Measurements from ENCODE around the gene TRIOBP. TPM values are rescaled to one million over a fixed set of nuclear protein-coding genes. Genes with fewer than 3 reads are reported as not detected.
A peak's percentile ranks its signal among the peaks of the same experiment; 100 is the strongest.

The TRIOBP gene, protein sequence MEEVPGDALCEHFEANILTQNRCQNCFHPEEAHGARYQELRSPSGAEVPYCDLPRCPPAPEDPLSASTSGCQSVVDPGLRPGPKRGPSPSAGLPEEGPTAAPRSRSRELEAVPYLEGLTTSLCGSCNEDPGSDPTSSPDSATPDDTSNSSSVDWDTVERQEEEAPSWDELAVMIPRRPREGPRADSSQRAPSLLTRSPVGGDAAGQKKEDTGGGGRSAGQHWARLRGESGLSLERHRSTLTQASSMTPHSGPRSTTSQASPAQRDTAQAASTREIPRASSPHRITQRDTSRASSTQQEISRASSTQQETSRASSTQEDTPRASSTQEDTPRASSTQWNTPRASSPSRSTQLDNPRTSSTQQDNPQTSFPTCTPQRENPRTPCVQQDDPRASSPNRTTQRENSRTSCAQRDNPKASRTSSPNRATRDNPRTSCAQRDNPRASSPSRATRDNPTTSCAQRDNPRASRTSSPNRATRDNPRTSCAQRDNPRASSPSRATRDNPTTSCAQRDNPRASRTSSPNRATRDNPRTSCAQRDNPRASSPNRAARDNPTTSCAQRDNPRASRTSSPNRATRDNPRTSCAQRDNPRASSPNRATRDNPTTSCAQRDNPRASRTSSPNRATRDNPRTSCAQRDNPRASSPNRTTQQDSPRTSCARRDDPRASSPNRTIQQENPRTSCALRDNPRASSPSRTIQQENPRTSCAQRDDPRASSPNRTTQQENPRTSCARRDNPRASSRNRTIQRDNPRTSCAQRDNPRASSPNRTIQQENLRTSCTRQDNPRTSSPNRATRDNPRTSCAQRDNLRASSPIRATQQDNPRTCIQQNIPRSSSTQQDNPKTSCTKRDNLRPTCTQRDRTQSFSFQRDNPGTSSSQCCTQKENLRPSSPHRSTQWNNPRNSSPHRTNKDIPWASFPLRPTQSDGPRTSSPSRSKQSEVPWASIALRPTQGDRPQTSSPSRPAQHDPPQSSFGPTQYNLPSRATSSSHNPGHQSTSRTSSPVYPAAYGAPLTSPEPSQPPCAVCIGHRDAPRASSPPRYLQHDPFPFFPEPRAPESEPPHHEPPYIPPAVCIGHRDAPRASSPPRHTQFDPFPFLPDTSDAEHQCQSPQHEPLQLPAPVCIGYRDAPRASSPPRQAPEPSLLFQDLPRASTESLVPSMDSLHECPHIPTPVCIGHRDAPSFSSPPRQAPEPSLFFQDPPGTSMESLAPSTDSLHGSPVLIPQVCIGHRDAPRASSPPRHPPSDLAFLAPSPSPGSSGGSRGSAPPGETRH (N-terminal part only)
- 10 to 100 TPM; 45.3 to 86.4 (median 65.1) TPM for total RNA-seq

DNA sequence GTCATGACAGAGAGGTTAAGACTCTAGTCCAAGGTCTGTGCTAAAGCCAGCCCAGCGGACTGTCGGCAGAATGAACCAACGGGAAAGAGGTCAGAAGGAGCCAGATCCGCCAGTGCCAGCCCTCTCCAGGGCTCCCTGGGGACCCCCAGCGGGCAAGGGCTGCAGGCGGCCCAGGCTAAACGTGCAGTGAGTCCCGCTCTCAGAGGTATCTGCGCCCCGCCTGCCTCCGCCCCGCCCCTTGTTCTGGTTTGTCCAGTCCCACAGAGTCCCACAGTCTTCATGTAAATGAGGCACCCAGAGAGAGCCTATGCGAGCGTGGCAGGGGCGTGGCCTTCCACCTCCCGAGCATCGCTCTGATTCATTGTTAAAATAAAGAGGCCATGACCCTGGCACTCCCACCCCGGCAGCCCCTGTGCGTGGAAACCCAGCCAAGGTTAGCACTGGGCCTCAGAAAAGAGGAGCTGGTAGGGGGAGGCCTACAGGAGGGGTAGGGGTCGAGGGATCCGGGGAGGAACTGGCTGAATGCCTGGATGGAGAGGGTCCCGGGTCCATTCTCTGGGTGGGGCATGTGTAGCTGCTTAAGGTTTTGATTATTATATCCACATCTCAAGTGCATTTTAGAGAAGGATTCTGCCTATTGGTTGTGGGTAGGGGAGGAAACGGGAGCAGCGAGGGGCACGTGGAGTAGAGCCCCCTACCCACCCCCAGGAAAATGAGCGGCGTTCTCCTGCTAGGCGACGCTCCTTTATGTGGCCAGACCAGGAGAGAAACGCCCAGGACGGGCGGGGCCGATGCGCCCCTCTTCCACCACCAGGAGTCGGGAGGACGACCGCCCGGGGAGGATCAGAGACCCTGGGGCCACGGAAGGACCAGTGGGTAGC is at the start of gene TRIOBP:
TRIOBP (plus strand) TSS at position 392 of the 881 bp plus-strand sequence. CDS start 4,318 bp downstream, outside the sequence.
- no peak for TF ChIP-seq POLR2A (IDR thresholded peaks at IDR 0.05)
- TF ChIP-seq, protein P1, sequence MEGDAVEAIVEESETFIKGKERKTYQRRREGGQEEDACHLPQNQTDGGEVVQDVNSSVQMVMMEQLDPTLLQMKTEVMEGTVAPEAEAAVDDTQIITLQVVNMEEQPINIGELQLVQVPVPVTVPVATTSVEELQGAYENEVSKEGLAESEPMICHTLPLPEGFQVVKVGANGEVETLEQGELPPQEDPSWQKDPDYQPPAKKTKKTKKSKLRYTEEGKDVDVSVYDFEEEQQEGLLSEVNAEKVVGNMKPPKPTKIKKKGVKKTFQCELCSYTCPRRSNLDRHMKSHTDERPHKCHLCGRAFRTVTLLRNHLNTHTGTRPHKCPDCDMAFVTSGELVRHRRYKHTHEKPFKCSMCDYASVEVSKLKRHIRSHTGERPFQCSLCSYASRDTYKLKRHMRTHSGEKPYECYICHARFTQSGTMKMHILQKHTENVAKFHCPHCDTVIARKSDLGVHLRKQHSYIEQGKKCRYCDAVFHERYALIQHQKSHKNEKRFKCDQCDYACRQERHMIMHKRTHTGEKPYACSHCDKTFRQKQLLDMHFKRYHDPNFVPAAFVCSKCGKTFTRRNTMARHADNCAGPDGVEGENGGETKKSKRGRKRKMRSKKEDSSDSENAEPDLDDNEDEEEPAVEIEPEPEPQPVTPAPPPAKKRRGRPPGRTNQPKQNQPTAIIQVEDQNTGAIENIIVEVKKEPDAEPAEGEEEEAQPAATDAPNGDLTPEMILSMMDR (IDR thresholded peaks at IDR 0.05): no peak
- 13 to 18% methylated on average over 31 to 38 of the region's 39 CpGs for WGBS, 2 donors
- H3K4me3 ChIP-seq (ENCODE audit: low read depth, poor library complexity, severe bottlenecking): no peak within 1 kb of the TSS
- intact Hi-C loops (cut with DNase I; ENCODE audit: low total_unique reads): no loop called here
- peak; percentile 94 to 98 for DNase-seq (ENCODE audit: low spot score in 2 of 2)

DNA sequence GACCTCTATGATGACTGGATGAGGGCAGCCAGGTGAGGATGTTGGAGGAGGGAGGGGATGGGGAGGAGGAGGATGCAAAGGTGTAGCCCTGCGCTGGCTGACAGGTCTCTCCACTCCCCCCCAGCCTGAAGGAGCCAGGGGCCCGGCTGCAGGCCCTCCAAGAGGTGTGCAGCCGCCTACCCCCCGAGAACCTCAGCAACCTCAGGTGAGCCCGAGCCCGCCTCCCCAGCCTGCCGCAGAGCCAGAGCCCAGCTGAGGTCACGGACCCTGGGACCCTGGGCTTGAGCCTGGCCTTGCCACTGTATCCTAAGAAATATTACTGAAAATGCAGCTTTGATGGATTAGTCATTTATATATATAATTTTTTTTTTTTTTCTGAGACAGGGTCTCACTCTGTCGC is 49.5 kb upstream of the TRIOBP start:
- H3K4me3 ChIP-seq (ENCODE audit: low read depth, poor library complexity, severe bottlenecking): no peak overlapping the region
- WGBS, 2 donors: 99 to 100% methylated on average over 9 of the region's 9 CpGs
- TF ChIP-seq, protein P1 (IDR thresholded peaks at IDR 0.05): no peak
- no peak for TF ChIP-seq POLR2A (IDR thresholded peaks at IDR 0.05)
- intact Hi-C loops (cut with DNase I; ENCODE audit: low total_unique reads): loop anchor here (10.0 kb wide), 1 partner anchor 147 kb away; no protein-coding TSS in a partner anchor
- DNase-seq (ENCODE audit: low spot score in 2 of 2): no peak

DNA sequence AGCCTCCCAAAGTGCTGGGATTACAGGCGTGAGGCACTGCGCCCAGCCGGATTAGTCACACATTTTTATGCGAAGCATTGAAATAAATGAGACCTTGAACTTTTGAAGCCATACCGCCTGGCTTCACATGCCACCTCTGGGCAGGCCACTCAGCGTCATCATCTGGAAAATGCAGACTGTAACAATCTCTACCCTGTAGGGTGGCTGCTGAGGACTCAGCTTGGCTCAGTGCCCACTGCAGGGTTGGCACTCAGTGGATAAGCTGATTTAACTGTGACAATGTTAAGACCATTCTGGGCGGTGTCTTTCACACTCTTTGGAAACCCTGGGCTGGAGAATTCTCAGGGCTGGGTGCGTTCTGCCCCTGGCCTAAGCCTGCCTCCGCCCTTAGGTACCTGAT is 48.9 kb upstream of the TRIOBP start:
- intact Hi-C loops (cut with DNase I; ENCODE audit: low total_unique reads): loop anchor here (10.0 kb wide), 1 partner anchor 147 kb away; no protein-coding TSS in a partner anchor
- WGBS, 2 donors: 71 to 76% methylated on average over 7 to 9 of the region's 9 CpGs
- no peak overlapping the region for H3K4me3 ChIP-seq (ENCODE audit: low read depth, poor library complexity, severe bottlenecking)
- TF ChIP-seq, protein P1 (IDR thresholded peaks at IDR 0.05): no peak
- TF ChIP-seq POLR2A (IDR thresholded peaks at IDR 0.05): no peak
- no peak for DNase-seq (ENCODE audit: low spot score in 2 of 2)

DNA sequence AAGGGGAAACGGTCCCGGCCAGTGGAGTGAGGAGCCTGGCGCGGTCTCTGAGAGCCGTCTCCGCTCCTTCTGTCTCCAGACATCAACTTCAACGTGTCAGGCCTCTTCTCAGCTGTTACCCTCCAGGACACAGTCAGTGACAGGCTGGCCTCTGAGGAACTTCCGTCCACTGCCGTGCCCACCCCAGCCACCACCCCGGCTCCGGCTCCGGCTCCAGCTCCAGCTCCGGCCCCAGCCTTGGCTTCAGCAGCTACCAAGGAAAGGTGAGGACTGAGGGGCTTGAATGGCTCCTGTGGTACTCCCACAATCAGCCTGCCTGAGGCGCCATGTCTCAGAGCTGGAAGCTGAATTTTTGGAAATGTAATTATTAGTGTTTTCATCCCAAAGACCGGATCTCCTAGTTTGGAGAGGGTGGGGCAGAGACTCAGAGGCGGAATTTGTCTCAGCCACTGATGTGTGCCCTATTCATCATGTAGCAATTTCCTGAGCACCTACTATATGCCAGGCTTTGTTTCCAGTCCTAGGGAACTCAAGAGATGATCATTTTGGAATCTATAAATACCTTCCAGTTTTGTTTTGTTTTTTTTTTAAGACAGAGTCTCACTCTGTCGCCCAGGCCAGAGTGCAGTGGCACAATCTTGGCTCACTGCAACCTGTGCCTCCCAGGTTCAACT is 46.2 kb upstream of the TRIOBP start:
- no peak overlapping the region for H3K4me3 ChIP-seq (ENCODE audit: low read depth, poor library complexity, severe bottlenecking)
- WGBS, 2 donors: 95 to 96% methylated on average over 17 of the region's 17 CpGs
- TF ChIP-seq, protein P1 (IDR thresholded peaks at IDR 0.05): no peak
- no peak for TF ChIP-seq POLR2A (IDR thresholded peaks at IDR 0.05)
- no peak for DNase-seq (ENCODE audit: low spot score in 2 of 2)
- intact Hi-C loops (cut with DNase I; ENCODE audit: low total_unique reads): no loop called here
